HG03571 (cell line): ENCODE measurements around the gene SFN.
A peak's percentile ranks its signal among the peaks of the same experiment; 100 is the strongest.
"Not testable (repeated sequence)": the region's sequence is repeated elsewhere in the genome, so short reads cannot be mapped to it uniquely, and the experiment has no call there.

Experiments
- ATAC-seq: cut with Tn5 transposase; IDR thresholded peaks from one replicate; pipeline ENCODE4 v1.9.1; 2021; ENCODE audit not compliant: unreplicated experiment

The SFN gene

GRCh38 chr1:26838474-26839338, 24.2 kb upstream of the SFN start:
- peak; percentile 87 for ATAC-seq

GRCh38 chr1:26839339-26839722, 23.6 kb upstream of the SFN start:
- ATAC-seq, result no peak

GRCh38 chr1:26839779-26840178, 23.2 kb upstream of the SFN start:
- ATAC-seq, result no peak

GRCh38 chr1:26844424-26845196, 18.3 kb upstream of the SFN start:
- no peak for ATAC-seq

- ATAC-seq, result not testable (repeated sequence)
Measured at GRCh38 chr1:26847826-26848225, 15.1 kb upstream of the SFN start.

GRCh38 chr1:26848499-26848898, 14.4 kb upstream of the SFN start:
- ATAC-seq, result no peak

GRCh38 chr1:26848941-26849774, 13.8 kb upstream of the SFN start:
- no peak for ATAC-seq

GRCh38 chr1:26851106-26851684, 11.8 kb upstream of the SFN start:
- no peak for ATAC-seq

GRCh38 chr1:26852701-26853100, 10.2 kb upstream of the SFN start:
- no peak for ATAC-seq

GRCh38 chr1:26853156-26853555, 9.8 kb upstream of the SFN start:
- no peak for ATAC-seq

GRCh38 chr1:26853600-26853999, 9.3 kb upstream of the SFN start:
- no peak for ATAC-seq

- no peak for ATAC-seq
Measured at GRCh38 chr1:26854906-26855305, 8.0 kb upstream of the SFN start.

- ATAC-seq, result no peak
Measured at GRCh38 chr1:26855636-26856035, 7.3 kb upstream of the SFN start.

GRCh38 chr1:26856181-26856580, 6.8 kb upstream of the SFN start:
- no peak for ATAC-seq

- no peak for ATAC-seq
Measured at GRCh38 chr1:26856604-26857469, 6.1 kb upstream of the SFN start.

GRCh38 chr1:26857473-26858060, 5.4 kb upstream of the SFN start:
- no peak for ATAC-seq

- no peak for ATAC-seq
Measured at GRCh38 chr1:26858160-26858559, 4.8 kb upstream of the SFN start.

- ATAC-seq, result no peak
Measured at GRCh38 chr1:26858891-26859640, 3.9 kb upstream of the SFN start.

GRCh38 chr1:26861286-26861701, 1.7 kb upstream of the SFN start:
- no peak for ATAC-seq
